ENCODE results near the gene SLC39A11.

Gene SLC39A11

DNA sequence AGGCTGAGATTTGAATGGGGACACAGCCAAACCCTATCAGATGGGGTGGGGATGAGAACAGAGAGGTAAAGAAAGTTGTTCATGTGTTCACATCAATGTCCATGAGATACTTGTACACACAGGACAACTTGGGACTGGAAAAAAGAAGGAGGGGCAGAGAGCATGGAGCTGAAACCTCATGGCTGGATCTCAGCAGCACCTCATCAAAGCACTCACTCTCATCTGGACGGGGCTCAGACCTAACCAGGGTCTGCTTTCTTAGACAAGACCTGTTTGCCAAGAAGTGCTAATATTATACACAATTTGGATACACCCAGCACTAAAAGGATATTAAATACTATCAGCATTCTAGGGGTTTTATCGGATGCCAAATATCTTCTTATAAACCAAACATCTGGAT is 399.8 kb downstream of the SLC39A11 start:
- DNase-seq, result no peak
- no peaks in the 10 kb centered on the region for H3K27me3 Mint-ChIP-seq
- peaks cover 2% of the 10 kb centered on the region for H3K36me3 Mint-ChIP-seq (ENCODE audit: low read depth)
- no peak overlapping the region for H3K27ac Mint-ChIP-seq
- H3K4me1 Mint-ChIP-seq (ENCODE audit: low read depth), result no peaks in the 10 kb centered on the region
- H3K9me3 Mint-ChIP-seq, result no peaks in the 10 kb centered on the region
- H3K4me3 Mint-ChIP-seq, result no peak overlapping the region

DNA sequence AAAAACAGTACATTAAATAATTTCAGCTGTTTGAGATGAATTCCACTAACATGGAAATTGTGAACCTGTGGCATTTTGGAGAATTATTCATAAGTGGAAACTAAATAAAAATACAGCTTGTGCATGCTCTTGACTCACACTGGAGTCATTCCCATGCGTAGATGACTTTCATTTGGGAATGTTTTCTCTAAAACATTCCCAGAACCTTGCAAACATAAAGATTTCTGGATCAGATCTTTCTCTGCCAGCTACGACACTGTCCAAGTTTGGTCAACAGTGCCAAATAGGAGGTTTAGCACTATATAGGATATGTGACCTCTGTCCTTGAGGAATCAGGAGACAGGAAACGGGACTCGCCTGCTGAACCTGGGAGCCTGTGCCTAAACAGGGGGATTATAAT is 400.9 kb downstream of the SLC39A11 start:
- no peak overlapping the region for H3K4me3 Mint-ChIP-seq

GRCh38 chr17:72691017-72691416 is 401.5 kb downstream of the SLC39A11 start:
- H3K4me3 Mint-ChIP-seq, result no peak overlapping the region

More for the DNA sequence above, 400.9 kb downstream of the SLC39A11 start:
- no peaks in the 10 kb centered on the region for H3K27me3 Mint-ChIP-seq
- no peaks in the 10 kb centered on the region for H3K4me1 Mint-ChIP-seq (ENCODE audit: low read depth)
- H3K36me3 Mint-ChIP-seq (ENCODE audit: low read depth), result peaks cover 2% of the 10 kb centered on the region
- no peaks in the 10 kb centered on the region for H3K9me3 Mint-ChIP-seq
- DNase-seq, result no peak
- H3K27ac Mint-ChIP-seq, result no peak overlapping the region

GRCh38 chr17:72687886-72688285 is 404.6 kb downstream of the SLC39A11 start:
- H3K27ac Mint-ChIP-seq, result no peak overlapping the region
- H3K9me3 Mint-ChIP-seq, result no peaks in the 10 kb centered on the region
- H3K27me3 Mint-ChIP-seq, result no peaks in the 10 kb centered on the region
- no peaks in the 10 kb centered on the region for H3K4me1 Mint-ChIP-seq (ENCODE audit: low read depth)
- DNase-seq, result no peak
- no peaks in the 10 kb centered on the region for H3K36me3 Mint-ChIP-seq (ENCODE audit: low read depth)
- no peak overlapping the region for H3K4me3 Mint-ChIP-seq

More at GRCh38 chr17:72691017-72691416, 401.5 kb downstream of the SLC39A11 start:
- H3K9me3 Mint-ChIP-seq, result no peaks in the 10 kb centered on the region
- no peak overlapping the region for H3K27ac Mint-ChIP-seq
- peaks cover 2% of the 10 kb centered on the region for H3K36me3 Mint-ChIP-seq (ENCODE audit: low read depth)
- no peaks in the 10 kb centered on the region for H3K27me3 Mint-ChIP-seq
- no peak for DNase-seq
- no peaks in the 10 kb centered on the region for H3K4me1 Mint-ChIP-seq (ENCODE audit: low read depth)

DNA sequence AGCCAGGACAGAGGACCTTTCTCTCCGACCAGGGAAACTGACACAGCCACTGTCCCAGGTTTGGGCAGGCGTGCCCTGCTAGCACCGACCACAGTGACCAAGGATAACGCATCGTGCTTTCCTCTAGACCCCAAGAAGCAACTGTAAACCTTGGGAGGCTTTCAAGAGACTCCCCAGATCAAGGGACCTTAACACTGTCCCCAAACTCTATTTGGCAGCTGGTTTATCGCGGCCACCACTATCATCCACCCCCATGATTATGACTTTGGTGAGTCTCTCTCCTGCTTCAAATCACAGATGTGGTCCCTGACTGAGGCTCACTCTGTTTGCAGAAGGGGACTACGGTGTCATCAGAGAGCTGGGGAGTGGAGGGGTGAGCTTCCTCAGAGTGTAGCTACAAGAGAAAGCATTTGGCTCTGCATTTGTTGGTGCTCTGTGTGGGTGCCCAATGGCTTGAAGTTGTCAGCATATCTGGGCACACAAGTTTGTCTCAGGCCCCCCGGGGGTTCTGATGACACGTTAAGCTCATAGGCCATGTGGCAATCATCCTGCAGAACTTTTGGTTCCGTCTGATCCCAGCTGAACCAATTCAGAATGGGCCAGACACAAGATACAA is 408.0 kb downstream of the SLC39A11 start:
- H3K27ac Mint-ChIP-seq, result no peak overlapping the region
- no peaks in the 10 kb centered on the region for H3K4me1 Mint-ChIP-seq (ENCODE audit: low read depth)
- H3K27me3 Mint-ChIP-seq, result no peaks in the 10 kb centered on the region
- DNase-seq, result no peak
- peaks cover 3% of the 10 kb centered on the region for H3K36me3 Mint-ChIP-seq (ENCODE audit: low read depth)
- no peak overlapping the region for H3K4me3 Mint-ChIP-seq
- peaks cover 5% of the 10 kb centered on the region for H3K9me3 Mint-ChIP-seq

DNA sequence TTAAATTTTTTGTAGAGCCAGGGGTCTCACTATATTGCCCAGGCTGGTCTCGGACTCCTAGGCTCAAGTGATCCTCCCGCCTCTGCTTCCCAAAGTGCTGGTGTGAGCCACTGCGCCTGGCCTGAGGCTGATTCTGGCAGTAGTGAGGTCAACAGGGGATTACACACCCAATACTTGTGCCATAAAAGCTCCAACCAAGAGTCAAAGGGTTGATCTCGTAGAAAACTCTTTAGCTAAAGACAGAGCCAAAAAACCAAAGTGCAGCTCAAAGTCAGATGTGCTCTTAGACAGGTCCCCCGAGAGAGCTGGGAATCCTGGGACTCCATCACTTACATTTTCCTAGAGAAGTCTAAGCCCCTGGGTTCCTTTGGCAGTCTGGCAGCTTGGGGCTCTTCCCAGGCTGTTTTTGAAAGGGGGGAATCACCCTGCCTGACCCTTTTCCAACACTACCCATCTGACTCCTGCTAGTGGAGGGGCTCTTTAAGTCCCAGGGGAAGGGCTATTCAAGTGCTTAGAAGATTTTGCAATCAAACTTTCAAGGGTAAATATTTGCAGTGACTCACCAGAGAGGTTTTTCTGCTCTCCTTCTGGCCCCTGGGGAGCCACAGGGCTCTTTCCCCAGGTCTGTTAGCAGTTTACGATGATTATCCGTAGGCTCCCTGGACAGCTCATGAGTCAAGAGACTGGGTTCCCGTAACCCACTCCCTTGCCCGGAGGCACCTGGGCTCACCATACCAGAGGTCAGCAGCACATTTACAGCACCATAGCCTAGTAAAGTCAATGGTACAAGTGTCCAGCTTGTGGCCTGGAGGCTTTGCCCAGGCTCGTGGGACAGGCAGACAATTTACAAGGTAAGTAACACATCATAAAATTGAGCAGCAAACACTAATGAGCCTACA is 408.7 kb downstream of the SLC39A11 start:
- Mint-ChIP-seq H3K27ac (no peak overlapping the region), H3K4me1 (ENCODE audit: low read depth) (no peaks in the 10 kb centered on the region), H3K9me3 (peaks cover 5% of the 10 kb centered on the region), H3K4me3 (no peak overlapping the region), H3K27me3 (no peaks in the 10 kb centered on the region), H3K36me3 (ENCODE audit: low read depth) (peaks cover 7% of the 10 kb centered on the region)
- DNase-seq, result no peak

DNA sequence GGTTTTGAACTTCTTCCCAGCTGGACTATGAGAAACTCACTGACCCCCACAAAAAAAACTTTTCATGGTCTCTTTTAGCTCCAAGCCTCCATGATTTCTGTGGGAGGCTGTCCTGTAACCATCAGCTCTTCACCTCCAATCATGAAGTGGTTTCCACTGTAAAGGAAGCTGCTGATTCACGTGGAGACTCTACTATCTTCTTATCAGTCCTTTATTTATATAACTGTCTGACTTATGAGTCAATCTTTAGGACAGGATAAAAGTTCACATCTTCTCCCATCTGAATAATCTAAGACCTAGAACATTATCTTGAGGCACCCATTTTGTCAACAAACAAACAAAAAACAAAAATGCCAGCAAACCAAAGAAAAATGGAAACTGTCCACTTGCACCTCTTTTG is 409.9 kb downstream of the SLC39A11 start:
- Mint-ChIP-seq H3K4me3 (no peak overlapping the region), H3K27me3 (no peaks in the 10 kb centered on the region), H3K4me1 (ENCODE audit: low read depth) (no peaks in the 10 kb centered on the region), H3K27ac (no peak overlapping the region), H3K36me3 (ENCODE audit: low read depth) (peaks cover 9% of the 10 kb centered on the region), H3K9me3 (peaks cover 5% of the 10 kb centered on the region)
- no peak for DNase-seq

- no peak for DNase-seq
- H3K27ac Mint-ChIP-seq, result no peak overlapping the region
- peaks cover 5% of the 10 kb centered on the region for H3K9me3 Mint-ChIP-seq
- peaks cover 9% of the 10 kb centered on the region for H3K36me3 Mint-ChIP-seq (ENCODE audit: low read depth)
- H3K4me1 Mint-ChIP-seq (ENCODE audit: low read depth), result no peaks in the 10 kb centered on the region
- no peak overlapping the region for H3K4me3 Mint-ChIP-seq
- no peaks in the 10 kb centered on the region for H3K27me3 Mint-ChIP-seq
Observed at GRCh38 chr17:72681844-72682243, 410.6 kb downstream of the SLC39A11 start.

DNA sequence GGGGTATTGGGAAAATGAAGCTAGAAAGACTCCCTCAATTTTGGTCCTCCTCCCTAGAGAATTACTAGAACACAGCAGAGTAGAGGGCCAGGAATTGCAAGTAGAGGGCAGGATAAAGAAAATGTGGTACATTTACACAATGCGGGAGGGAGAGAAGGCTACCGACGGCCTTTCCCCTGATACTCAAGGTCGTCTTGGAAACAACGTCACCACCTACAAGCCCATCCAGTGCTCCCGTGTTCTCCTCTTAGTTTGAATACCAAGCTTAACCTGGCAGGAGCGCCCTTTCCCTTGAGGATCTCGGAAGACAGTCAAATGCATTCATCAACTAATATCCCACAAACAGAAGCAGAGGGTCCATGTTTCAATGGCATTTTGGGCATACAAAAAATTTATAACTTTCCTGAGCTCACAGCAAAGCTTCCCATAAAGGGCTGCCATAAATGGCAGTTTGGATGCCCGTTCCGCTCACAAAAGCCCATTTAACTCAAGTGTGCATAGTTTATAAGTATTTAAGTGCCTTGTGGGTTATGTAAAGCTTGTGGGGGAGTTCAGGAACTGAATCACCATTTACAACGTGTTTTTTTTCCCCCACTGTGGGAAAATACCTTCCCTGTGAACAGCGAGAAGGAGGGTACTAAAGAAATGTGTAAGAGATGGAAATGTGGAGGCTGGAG is 414.6 kb downstream of the SLC39A11 start:
- Mint-ChIP-seq H3K9me3 (peaks cover 5% of the 10 kb centered on the region), H3K36me3 (ENCODE audit: low read depth) (peaks cover 16% of the 10 kb centered on the region), H3K4me1 (ENCODE audit: low read depth) (no peaks in the 10 kb centered on the region), H3K4me3 (no peak overlapping the region), H3K27me3 (no peaks in the 10 kb centered on the region), H3K27ac (no peak overlapping the region)
- DNase-seq, result no peak

DNA sequence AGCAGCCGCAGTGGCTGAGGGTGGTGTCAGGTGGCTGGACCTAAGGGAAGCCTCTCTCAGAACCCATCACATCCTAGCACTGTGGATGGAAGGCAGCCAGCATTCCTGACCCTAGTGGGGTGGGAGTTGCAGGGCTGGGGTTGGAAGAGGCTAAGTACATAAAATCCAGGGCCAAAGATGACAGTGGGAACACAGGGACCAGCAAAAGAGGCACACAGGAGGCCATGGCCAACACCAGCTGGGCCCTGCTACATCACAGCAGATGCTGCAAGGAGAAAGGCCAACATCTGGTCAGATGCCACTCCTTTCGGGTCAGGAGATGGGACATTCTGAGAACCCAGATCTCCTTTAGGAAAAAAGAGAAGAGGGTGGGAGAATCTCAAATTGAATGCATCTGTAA is 415.4 kb downstream of the SLC39A11 start:
- Mint-ChIP-seq H3K9me3 (peaks cover 5% of the 10 kb centered on the region), H3K4me1 (ENCODE audit: low read depth) (no peaks in the 10 kb centered on the region), H3K4me3 (no peak overlapping the region), H3K27ac (no peak overlapping the region), H3K36me3 (ENCODE audit: low read depth) (peaks cover 16% of the 10 kb centered on the region), H3K27me3 (no peaks in the 10 kb centered on the region)
- DNase-seq, result no peak

DNA sequence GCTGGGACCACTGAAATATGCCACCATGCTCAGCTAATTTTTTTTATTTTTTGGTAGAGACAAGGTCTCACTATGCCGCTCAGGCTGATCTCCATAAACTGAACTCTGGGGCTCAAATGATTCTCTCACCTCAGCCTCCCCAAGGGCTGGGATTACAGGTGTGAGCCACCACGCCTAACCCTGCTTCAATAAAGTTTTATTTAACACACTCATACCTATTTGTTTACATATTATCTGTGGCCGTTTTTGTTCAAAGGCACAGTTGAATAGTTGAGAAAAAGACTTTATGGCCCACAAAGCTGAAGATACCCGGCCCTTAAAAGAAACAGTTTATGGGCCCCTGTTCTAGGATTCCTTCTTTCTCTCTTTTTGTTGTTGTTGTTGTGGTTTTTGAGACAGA is 419.8 kb downstream of the SLC39A11 start:
- Mint-ChIP-seq H3K4me3 (no peak overlapping the region), H3K27me3 (no peaks in the 10 kb centered on the region), H3K9me3 (peaks cover 3% of the 10 kb centered on the region), H3K36me3 (ENCODE audit: low read depth) (peaks cover 11% of the 10 kb centered on the region), H3K4me1 (ENCODE audit: low read depth) (no peaks in the 10 kb centered on the region), H3K27ac (no peak overlapping the region)
- DNase-seq, result no peak

- no peak for DNase-seq
- H3K9me3 Mint-ChIP-seq, result peaks cover 3% of the 10 kb centered on the region
- no peaks in the 10 kb centered on the region for H3K4me1 Mint-ChIP-seq (ENCODE audit: low read depth)
- no peak overlapping the region for H3K4me3 Mint-ChIP-seq
- no peaks in the 10 kb centered on the region for H3K27me3 Mint-ChIP-seq
- peaks cover 11% of the 10 kb centered on the region for H3K36me3 Mint-ChIP-seq (ENCODE audit: low read depth)
- H3K27ac Mint-ChIP-seq, result no peak overlapping the region
Observed at GRCh38 chr17:72671016-72671415, 421.5 kb downstream of the SLC39A11 start.

DNA sequence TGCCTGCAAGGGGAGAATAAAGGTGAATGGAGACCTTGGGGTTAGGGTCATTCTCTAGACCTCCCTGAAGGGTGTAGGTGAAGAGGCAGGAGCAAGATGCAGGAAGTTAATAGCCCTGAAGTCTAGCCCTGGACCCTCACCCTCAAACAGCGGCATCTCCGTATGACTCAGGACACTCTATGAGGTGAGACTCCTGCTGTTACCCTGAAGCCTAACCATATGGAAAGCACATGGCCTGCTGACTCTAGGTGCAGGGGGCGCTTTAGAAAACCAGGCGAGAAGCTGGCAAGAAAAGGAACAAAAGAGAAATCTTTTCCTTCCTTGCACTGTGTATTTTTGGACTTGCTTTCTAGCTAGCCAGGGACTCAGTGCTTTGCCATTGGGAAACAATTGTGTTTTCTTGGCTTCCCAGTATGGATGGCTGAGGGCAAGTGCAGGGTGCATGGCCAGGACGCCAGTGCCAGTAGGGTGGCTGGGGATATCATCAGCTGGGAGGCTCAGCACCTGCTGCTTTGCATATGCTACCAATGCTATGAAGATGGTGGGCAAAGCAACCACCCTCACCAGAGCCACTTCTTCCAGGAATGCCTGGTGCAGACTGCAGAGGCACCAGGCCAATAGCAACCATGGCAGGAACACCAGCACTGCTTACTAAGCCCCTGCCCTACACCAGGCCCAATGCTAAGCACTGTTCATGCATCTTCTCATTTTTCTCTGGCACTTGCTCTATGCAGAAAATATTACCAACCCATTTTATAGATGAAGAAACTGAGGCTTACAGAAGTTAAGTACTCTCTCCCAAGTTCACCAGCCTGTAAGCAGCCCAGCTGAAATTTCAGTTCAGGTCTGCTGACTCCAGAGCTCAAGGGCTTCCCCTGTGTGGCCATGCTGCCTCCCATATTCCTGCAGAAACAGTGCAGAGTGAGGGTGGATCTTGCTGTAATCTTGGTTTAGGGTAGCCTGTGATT is 425.1 kb downstream of the SLC39A11 start:
- no peaks in the 10 kb centered on the region for H3K27me3 Mint-ChIP-seq
- H3K36me3 Mint-ChIP-seq (ENCODE audit: low read depth), result peaks cover 4% of the 10 kb centered on the region
- H3K9me3 Mint-ChIP-seq, result peaks cover 3% of the 10 kb centered on the region
- H3K27ac Mint-ChIP-seq, result no peak overlapping the region
- H3K4me3 Mint-ChIP-seq, result no peak overlapping the region
- no peaks in the 10 kb centered on the region for H3K4me1 Mint-ChIP-seq (ENCODE audit: low read depth)
- DNase-seq, result no peak
